GM18858 (cell line): Measurements from ENCODE around the gene CELA2A.
"Not testable (repeated sequence)": the region's sequence is repeated elsewhere in the genome, so short reads cannot be mapped to it uniquely, and the experiment has no call there.

Source experiments
- ATAC-seq: cut with Tn5 transposase; IDR thresholded peaks from one replicate; pipeline ENCODE4 v1.9.1; 2021; ENCODE audit not compliant: unreplicated experiment

CELA2A gene

DNA sequence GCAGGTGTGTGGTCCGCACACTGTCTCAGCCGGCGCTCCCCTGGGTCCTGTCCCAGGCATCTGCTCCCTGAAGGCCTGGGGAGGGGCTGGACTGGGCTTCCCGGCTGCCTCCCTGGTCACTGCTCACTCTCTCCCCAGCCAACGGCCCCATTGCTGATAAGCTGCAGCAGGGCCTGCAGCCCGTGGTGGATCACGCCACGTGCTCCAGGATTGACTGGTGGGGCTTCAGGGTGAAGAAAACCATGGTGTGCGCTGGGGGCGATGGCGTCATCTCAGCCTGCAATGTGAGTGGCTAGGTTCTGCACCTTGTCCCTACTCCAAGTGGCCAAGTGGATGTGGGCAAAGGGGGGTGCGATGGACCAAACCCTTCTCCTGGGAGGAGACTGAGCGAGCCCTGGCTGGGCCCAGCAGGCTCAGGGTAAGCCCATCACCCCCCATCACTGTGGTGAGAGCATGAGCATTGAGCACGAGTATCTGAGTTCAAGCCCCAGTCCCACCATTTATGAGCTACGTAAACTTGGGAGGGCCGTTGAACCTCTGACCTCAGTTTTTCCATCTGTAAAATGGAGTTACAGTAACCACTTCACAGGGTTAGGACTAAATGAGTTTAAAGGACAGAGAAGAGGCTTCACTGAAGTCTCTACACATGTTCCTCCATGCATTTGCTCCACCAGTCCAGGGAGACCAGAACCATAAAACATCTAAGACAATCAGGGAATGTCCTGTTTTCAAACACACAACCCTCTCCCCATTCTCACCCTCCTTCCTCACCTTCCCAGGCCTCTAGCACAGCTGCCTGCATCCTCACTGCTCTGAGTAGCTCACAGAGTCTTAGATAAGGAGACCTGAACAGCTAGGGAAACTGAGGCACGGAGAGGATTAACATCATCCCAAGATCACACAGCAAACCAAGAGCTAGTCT lies 11.8 kb upstream of the CELA2A start:
- no peak for ATAC-seq

DNA sequence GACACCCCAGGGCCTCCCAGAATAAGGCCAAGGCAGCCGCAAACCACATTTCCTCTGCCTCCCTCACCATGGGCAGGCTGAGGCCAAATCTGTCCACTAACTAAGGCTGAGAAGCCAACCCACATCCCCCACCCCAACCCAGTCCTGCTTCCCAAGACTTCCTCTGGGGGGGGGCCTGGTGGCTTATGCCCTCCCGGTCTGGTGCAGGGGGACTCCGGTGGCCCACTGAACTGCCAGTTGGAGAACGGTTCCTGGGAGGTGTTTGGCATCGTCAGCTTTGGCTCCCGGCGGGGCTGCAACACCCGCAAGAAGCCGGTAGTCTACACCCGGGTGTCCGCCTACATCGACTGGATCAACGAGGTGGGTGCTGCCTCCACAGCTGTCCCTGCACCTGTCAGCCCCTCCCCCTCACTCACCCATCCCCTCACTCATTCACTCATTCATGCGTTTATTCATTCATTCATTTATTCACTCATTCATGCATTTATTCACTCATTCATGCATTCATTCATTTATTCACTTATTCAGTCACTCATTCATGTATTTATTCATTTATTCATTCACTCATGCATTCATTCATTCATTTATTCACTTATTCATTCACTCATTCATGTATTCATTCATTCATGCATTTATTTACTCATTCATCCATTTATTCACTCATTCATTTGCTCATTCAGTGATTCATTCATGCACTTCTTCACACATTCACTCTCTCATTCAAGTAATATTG lies 11.0 kb upstream of the CELA2A start:
- ATAC-seq, result no peak

GRCh38 chr1:15446212-15446611 lies 10.3 kb upstream of the CELA2A start:
- no peak for ATAC-seq

DNA sequence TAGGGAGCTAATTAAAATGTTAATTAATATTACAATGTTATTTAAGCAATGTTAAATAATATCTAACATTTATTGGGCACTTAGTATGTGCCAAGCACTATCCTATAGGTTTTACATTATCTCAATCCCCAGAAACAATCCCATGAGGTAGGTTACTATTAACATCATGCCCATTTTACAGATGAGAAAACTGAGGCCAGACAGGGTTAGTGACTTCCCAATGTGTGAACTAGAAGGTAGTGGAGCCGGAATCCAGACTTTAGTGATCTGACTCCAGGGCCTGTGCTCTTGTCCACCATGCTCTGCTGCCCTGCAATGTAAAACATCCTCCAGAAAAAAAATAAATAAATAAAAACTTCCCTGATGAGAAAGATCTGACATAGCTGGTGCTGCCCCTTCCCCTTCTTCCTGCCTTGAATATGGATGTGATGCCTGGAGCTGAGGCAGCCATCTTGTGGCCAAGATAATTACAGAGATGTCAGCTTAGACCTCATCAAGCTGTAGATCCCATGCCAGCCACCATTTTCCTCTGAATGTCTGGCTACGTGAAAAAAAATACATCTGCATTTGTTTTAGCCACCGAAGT lies 7.6 kb upstream of the CELA2A start:
- no peak for ATAC-seq

- ATAC-seq, result no peak
Observed at GRCh38 chr1:15449567-15449966, 7.0 kb upstream of the CELA2A start.

GRCh38 chr1:15451014-15451722 lies 5.4 kb upstream of the CELA2A start:
- no peak for ATAC-seq

- no peak for ATAC-seq
Observed at GRCh38 chr1:15452216-15452615, 4.3 kb upstream of the CELA2A start.

DNA sequence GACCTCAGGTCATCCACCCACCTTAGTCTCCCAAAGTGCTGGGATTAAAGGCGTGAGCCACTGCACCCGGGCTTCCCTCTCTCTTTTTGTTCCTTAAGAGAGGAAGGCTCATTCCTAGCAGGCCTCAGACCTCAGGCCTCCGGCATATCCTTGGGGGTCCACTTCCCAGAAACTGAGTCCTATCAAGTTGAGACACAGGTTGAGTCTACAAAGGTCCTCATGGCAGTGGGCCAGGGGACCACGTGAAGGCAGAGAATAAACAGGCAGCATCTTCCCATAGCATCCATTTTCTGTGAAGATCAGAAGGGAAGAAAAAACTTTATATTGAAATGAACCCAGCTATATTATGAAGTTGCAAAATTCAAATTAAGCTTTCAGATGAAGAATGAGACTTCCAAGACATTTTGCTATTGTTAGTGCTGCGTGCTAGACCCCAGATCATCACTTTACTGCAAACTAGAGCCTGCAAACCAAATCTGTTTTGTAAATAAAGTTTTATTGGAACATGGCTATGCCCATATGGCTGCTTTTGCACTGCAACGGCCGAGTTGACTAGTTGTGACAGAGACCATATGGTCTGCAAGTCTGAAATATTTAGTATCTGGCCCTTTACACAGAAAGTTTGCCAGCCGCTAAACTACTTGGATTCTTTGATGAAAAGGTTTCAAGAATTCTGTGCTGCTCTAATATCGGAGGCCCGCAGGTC lies 3.5 kb upstream of the CELA2A start:
- no peak for ATAC-seq

DNA sequence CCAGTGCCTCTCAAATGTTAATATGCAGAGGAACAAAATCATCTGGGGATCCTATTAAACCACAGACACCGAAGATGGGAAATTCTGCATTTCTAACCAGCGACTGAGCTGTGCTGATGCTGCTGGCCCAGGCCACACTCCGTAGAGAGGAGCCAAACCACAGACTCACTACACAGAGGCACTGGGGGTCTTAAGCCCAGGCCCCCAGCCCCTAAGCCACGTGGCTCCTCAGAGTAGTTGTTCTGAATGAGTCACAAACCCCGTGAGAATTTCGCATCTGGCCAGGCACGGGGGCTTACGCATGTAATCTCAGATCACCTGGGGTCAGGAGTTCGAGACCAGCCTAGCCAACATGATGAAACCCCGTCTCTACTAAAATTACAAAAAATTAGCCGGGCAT lies 2.8 kb upstream of the CELA2A start:
- no peak for ATAC-seq

- ATAC-seq, result no peak
Observed at GRCh38 chr1:15454256-15454655, 2.3 kb upstream of the CELA2A start.

DNA sequence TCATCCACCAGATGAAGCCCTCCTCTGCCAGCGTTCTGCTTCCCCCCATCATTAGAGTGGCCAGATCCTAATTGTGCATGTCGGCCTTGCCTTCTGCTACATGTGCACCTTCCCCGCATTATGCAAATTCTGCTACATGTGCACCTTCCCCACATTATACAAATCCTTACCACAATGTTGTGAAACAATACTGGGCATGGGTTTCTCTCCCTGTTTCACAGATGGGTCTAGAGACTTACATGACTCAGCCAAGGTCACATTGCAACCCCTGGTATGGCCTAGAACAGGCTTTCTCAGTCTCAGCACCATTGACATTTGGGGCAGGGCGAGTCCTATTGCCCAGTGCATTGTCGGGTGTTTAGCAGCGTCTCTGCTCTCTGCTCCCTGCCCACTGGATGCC lies 1.0 kb upstream of the CELA2A start:
- ATAC-seq, result no peak

DNA sequence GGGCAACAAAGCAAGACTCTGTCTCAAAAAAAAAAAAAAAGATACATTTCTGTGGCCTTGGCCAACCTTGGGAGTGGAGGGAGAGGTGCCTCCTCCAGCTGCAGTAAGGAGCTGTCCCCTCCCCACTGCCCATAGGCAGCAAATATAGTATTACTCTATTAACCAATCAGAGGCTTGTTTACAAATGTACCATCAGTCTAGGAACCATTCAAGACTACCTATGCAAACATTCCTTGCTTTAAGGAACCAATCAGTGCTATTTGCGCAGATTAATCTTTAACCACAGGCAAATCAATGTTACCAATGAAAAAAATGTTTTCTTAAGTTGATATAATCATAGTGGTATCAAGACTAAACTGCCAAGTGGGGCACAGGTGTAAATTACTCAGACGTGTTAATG lies 1.1 kb downstream of the CELA2A start:
- ATAC-seq, result no peak

DNA sequence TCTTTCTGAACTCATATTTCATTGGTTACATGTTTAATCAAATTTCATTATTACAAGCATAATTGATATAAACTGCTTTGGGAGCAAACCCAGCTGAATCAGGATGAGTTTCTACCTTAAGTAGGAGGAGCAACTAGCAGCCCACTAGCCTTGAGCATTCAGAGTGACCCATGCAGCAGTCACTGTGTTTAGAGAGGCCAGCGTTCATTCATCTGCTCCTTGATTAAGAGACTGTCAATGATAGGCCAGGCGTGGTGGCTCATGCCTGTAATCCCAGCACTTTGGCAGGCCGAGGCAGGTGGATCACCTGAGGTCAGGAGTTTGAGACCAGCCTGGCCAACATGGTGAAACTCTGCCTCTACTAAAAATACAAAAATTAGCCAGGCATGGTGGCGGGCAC lies 1.9 kb downstream of the CELA2A start:
- ATAC-seq, result not testable (repeated sequence)

GRCh38 chr1:15459771-15460707 lies 3.5 kb downstream of the CELA2A start:
- no peak for ATAC-seq

- no peak for ATAC-seq
Observed at GRCh38 chr1:15460708-15461095, 4.2 kb downstream of the CELA2A start.

DNA sequence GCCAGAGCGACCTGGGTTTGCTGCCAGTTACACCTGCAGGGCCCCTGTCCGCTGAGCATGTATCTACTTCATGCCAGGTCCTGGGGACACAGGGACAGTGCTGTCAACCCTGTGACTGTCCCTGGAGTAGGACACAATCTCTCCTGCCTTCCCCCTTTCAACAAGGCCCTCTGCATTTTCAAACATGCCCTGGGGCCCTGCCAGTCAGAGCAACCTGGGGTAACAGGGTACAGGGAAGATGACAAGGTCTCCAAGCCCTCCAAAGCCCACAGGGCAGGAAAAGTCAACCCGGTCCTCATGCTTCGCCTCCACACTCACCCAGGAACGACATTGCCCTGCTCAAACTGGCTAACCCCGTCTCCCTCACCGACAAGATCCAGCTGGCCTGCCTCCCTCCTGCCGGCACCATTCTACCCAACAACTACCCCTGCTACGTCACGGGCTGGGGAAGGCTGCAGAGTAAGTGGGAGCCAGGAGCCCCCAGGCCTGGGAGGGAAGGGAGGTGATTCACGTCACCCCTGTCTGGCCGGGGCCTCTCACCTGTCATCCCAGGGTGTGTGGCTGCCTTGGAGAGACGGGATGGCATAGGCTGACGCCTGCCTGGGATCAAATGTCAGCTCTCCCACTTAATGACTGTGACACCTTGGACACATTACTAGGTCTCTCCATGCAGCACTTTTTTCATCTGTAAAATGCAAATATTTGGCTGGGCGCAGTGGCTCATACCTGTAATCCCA lies 6.7 kb downstream of the CELA2A start:
- not testable (repeated sequence) for ATAC-seq

GRCh38 chr1:15463926-15464322 lies 7.4 kb downstream of the CELA2A start:
- ATAC-seq, result not testable (repeated sequence)

DNA sequence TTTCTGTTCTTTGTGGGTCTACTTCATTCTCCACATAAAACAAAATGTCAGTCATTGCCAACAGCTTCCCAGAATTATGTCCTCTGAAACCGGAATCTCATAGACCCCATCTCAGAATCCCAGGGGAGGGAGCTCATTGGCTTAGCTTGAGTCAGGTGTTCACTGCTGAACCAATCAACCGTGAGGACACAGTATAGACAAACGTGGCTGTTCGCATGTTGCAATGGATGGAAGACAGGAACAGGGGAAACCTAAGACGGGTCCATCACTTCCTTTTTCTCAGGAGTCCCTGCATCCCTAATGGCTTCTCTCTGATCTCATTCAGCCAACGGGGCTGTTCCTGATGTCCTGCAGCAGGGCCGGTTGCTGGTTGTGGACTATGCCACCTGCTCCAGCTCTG lies 9.1 kb downstream of the CELA2A start:
- ATAC-seq, result no peak
